K562 (cell line): Measurements from ENCODE around the gene VHLL. TPM values are rescaled to one million over a fixed set of nuclear protein-coding genes. Genes with fewer than 3 reads are reported as not detected.

ENCODE experiments used
- ARHGAP35 ChIP-seq: fragments of 450-650 bp; IDR thresholded peaks from 2 replicates; pipeline ENCODE4 v1.6.1; 2018; ENCODE audit not compliant: partially characterized antibody
- CAMTA2 ChIP-seq: fragments of 250-450 bp; sonication (Bioruptor Pico); conservative IDR thresholded peaks from 2 replicates; pipeline ENCODE4 v1.5.1; 2022
- CHD7 ChIP-seq: fragments of 200-600 bp; sonication (generic); IDR thresholded peaks from one replicate; pipeline ENCODE4 v1.6.1; 2012; ENCODE audit warnings: mild to moderate bottlenecking, low read depth, low read length, inconsistent platforms
- CREB5 ChIP-seq: fragments of 250-450 bp; sonication (Bioruptor Pico); IDR thresholded peaks from 2 replicates; pipeline ENCODE4 v1.5.0; 2020; ENCODE audit warnings: mild to moderate bottlenecking
- DNMT1 ChIP-seq: fragments of 450-650 bp; IDR thresholded peaks from 2 replicates; pipeline ENCODE4 v1.6.1; 2016; ENCODE audit warnings: antibody characterized with exemption, mild to moderate bottlenecking
- ELK3 ChIP-seq: fragments of 450-650 bp; formaldehyde crosslinking; IDR thresholded peaks from 2 replicates; pipeline ENCODE4 v1.4.0; 2020; ENCODE audit warnings: mild to moderate bottlenecking
- EZH2 ChIP-seq: IDR thresholded peaks from 2 replicates; pipeline ENCODE4 v1.6.1; 2012; ENCODE audit warnings: low read depth, mild to moderate bottlenecking, inconsistent platforms, low read length, borderline replicate concordance
- GABPA ChIP-seq: fragments of 200-800 bp; sonication (Bioruptor generic); conservative IDR thresholded peaks from 2 replicates; pipeline ENCODE4 v1.6.1; 2016; ENCODE audit warnings: low read depth, missing genetic modification characterization, missing compliant biosample characterization
- GTF3C2 ChIP-seq: IDR thresholded peaks from 3 replicates; pipeline ENCODE4 v1.6.1; 2011; ENCODE audit warnings: borderline replicate concordance, mild to moderate bottlenecking, moderate library complexity; ENCODE audit not compliant: insufficient read length; ENCODE audit errors: extremely low read depth
- HIVEP1 ChIP-seq: fragments of 250-450 bp; sonication (Bioruptor Pico); IDR thresholded peaks from 2 replicates; pipeline ENCODE4 v1.4.0; 2020; ENCODE audit warnings: mild to moderate bottlenecking
- polyA plus RNA-seq, 8 experiments: library from polyadenylated mRNA; depleted of rRNA in 4 of 8; stranded (reverse) in 5 of 8; unstranded in 3 of 8; fragments of >200 nt; fragmentation: Nextera tagmentation in 2 of 8; fragmentation: Illumina TruSeq in 1 of 8; extraction: Ambion mirVana in 2 of 8; extraction: Trizol in 1 of 8; gene quantifications; 2 replicates each; pipeline versions ENCODE4 v1.2.1 to v1.2.3, GENCODE V29; 2011 to 2014; ENCODE audit warnings: inconsistent platforms in 1 of 8, missing spikeins in 1 of 8
- total RNA-seq, 7 experiments: library from RNA; depleted of rRNA in 6 of 7; stranded (reverse); fragments of >200 nt in 6 of 7; fragmentation: Illumina TruSeq in 2 of 7; extraction: Trizol in 2 of 7; gene quantifications; 2 replicates each; pipeline versions ENCODE4 v1.2.1 to v1.2.3, GENCODE V29; 2011 to 2021; ENCODE audit warnings: low replicate concordance in 1 of 7

The VHLL gene
- total and polyA plus RNA-seq, 9 of the 15 experiments (the other 6 are each of a cell fraction or from before 2014, with no cell fraction given) = not detected

GRCh38 chr1:156282479-156283222 is 16.5 kb downstream of the VHLL start, which contains the start of gene SMG5 (continued):
- TF ChIP-seq GTF3C2 = no peak
- no peak for TF ChIP-seq DNMT1
- TF ChIP-seq CREB5 (CRISPR knock-in tag) = no peak
- TF ChIP-seq GABPA (tag) = peak; percentile 94
- TF ChIP-seq ELK3 = no peak
- no peak for TF ChIP-seq EZH2
- no peak for TF ChIP-seq HIVEP1
- peak; percentile 97 for TF ChIP-seq ARHGAP35
- no peak for TF ChIP-seq CAMTA2 (CRISPR knock-in tag)
- TF ChIP-seq CHD7 = no peak
